ENCODE data around the gene IQGAP2.

The IQGAP2 gene

GRCh38 chr5:76742583-76742982, 339.5 kb downstream of the IQGAP2 start:
- TF ChIP-seq CTCF (IDR thresholded peaks at IDR 0.05): no peak
- Histone ChIP-seq H3K9ac (no peak overlapping the region), H3K36me3 (ENCODE audit: control insufficient read depth, insufficient read depth, low read length) (no peaks in the 10 kb centered on the region), H3K4me1 (no peaks in the 10 kb centered on the region), H2AFZ (no peak overlapping the region), H3K4me2 (ENCODE audit: low read length) (no peak overlapping the region), H3K4me3 (ENCODE audit: low read depth, low read length) (no peak overlapping the region), H3K27ac (no peak overlapping the region), H3K27me3 (ENCODE audit: control insufficient read depth, insufficient read depth, low read length) (no peaks in the 10 kb centered on the region), H3K79me2 (no peaks in the 10 kb centered on the region), H3K9me3 (ENCODE audit: control insufficient read depth, low read length) (no peaks in the 10 kb centered on the region)

GRCh38 chr5:76744632-76745031, 341.5 kb downstream of the IQGAP2 start:
- no peak for TF ChIP-seq CTCF (IDR thresholded peaks at IDR 0.05)
- Histone ChIP-seq H3K27ac (no peak overlapping the region), H3K79me2 (no peaks in the 10 kb centered on the region), H3K9ac (no peak overlapping the region), H2AFZ (no peak overlapping the region), H3K36me3 (ENCODE audit: control insufficient read depth, insufficient read depth, low read length) (no peaks in the 10 kb centered on the region), H3K4me1 (no peaks in the 10 kb centered on the region), H3K4me3 (ENCODE audit: low read depth, low read length) (no peak overlapping the region), H3K4me2 (ENCODE audit: low read length) (no peak overlapping the region), H3K27me3 (ENCODE audit: control insufficient read depth, insufficient read depth, low read length) (no peaks in the 10 kb centered on the region), H3K9me3 (ENCODE audit: control insufficient read depth, low read length) (no peaks in the 10 kb centered on the region)

GRCh38 chr5:76745670-76746069, 342.6 kb downstream of the IQGAP2 start:
- Histone ChIP-seq H3K36me3 (ENCODE audit: control insufficient read depth, insufficient read depth, low read length) (no peaks in the 10 kb centered on the region), H3K4me2 (ENCODE audit: low read length) (no peak overlapping the region), H3K27ac (no peak overlapping the region), H3K9ac (no peak overlapping the region), H3K4me3 (ENCODE audit: low read depth, low read length) (no peak overlapping the region), H3K4me1 (no peaks in the 10 kb centered on the region), H3K27me3 (ENCODE audit: control insufficient read depth, insufficient read depth, low read length) (no peaks in the 10 kb centered on the region), H2AFZ (no peak overlapping the region), H3K9me3 (ENCODE audit: control insufficient read depth, low read length) (no peaks in the 10 kb centered on the region), H3K79me2 (no peaks in the 10 kb centered on the region)
- TF ChIP-seq CTCF (IDR thresholded peaks at IDR 0.05): no peak

GRCh38 chr5:76746677-76747076, 343.6 kb downstream of the IQGAP2 start:
- no peaks in the 10 kb centered on the region for H3K36me3 ChIP-seq (ENCODE audit: control insufficient read depth, insufficient read depth, low read length)
- H3K27me3 ChIP-seq (ENCODE audit: control insufficient read depth, insufficient read depth, low read length): no peaks in the 10 kb centered on the region
- no peak overlapping the region for H3K9ac ChIP-seq
- H3K79me2 ChIP-seq: no peaks in the 10 kb centered on the region
- H2AFZ ChIP-seq: no peak overlapping the region
- no peak overlapping the region for H3K27ac ChIP-seq
- H3K4me3 ChIP-seq (ENCODE audit: low read depth, low read length): no peak overlapping the region
- H3K4me2 ChIP-seq (ENCODE audit: low read length): no peak overlapping the region
- TF ChIP-seq CTCF (IDR thresholded peaks at IDR 0.05): no peak
- no peaks in the 10 kb centered on the region for H3K9me3 ChIP-seq (ENCODE audit: control insufficient read depth, low read length)
- no peaks in the 10 kb centered on the region for H3K4me1 ChIP-seq

GRCh38 chr5:76747706-76748105, 344.6 kb downstream of the IQGAP2 start:
- H3K4me1 ChIP-seq: no peaks in the 10 kb centered on the region
- no peaks in the 10 kb centered on the region for H3K36me3 ChIP-seq (ENCODE audit: control insufficient read depth, insufficient read depth, low read length)
- no peak for TF ChIP-seq CTCF (IDR thresholded peaks at IDR 0.05)
- H3K9me3 ChIP-seq (ENCODE audit: control insufficient read depth, low read length): no peaks in the 10 kb centered on the region
- no peaks in the 10 kb centered on the region for H3K79me2 ChIP-seq
- no peak overlapping the region for H3K4me3 ChIP-seq (ENCODE audit: low read depth, low read length)
- H3K9ac ChIP-seq: no peak overlapping the region
- no peak overlapping the region for H3K4me2 ChIP-seq (ENCODE audit: low read length)
- no peak overlapping the region for H2AFZ ChIP-seq
- H3K27me3 ChIP-seq (ENCODE audit: control insufficient read depth, insufficient read depth, low read length): no peaks in the 10 kb centered on the region
- no peak overlapping the region for H3K27ac ChIP-seq
